ENCODE results near the gene POU2AF3. TPM values are rescaled to one million over a fixed set of nuclear protein-coding genes. Genes with fewer than 3 reads are reported as not detected.

POU2AF3 gene
- total and polyA plus RNA-seq, 8 donors = 1.1 to 15.7 (median 2.2) TPM

DNA sequence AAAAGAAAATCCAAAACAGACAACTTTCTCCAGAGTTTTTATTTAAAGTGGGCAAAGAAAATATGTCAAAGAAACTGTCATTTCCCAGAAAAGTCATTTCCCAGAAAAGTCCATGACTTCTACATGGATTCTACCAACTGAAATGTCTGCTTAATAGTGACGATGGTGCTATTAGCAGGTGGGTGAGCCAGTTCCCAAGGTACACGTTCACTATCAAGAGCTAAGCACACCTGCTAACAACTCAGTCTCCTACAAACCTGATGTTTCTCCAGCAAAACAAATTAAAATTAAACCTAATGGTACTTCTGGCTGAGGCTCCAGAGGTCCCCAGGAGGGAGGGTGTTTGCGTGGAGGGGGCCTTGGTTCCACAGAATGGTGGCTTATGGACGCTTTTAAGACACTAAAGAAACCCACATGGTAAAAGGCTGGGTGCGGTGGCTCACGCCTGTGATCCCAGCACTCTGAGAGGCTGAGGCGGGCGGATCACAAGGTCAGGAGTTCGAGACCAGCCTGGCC lies 53.9 kb downstream of the POU2AF3 start:
- 52 to 72% methylated on average over 7 to 8 of the region's 9 CpGs for WGBS, 2 donors
- Histone ChIP-seq H3K27ac (peak overlapping the region in 2 of 4 donors; percentile 10 to 24), H3K9me3 (no peaks in the 10 kb centered on the region), H3K27me3 (no peaks in the 10 kb centered on the region), H3K4me3 (no peak overlapping the region), H3K36me3 (no peaks in the 10 kb centered on the region), H3K4me1 (peaks cover 7 to 32% (median 29%) of the 10 kb centered on the region in 3 donors)
- DNase-seq (no peak), FAIRE-seq (no peak), ATAC-seq (peak; percentile 57 to 66 (median 64))
- intact Hi-C loops (cut with DNase I) = loop anchor here in 1 of 3 donors (10.0 kb wide), 1 partner anchor 47 kb away; no protein-coding TSS in a partner anchor
- TF ChIP-seq, protein P1, sequence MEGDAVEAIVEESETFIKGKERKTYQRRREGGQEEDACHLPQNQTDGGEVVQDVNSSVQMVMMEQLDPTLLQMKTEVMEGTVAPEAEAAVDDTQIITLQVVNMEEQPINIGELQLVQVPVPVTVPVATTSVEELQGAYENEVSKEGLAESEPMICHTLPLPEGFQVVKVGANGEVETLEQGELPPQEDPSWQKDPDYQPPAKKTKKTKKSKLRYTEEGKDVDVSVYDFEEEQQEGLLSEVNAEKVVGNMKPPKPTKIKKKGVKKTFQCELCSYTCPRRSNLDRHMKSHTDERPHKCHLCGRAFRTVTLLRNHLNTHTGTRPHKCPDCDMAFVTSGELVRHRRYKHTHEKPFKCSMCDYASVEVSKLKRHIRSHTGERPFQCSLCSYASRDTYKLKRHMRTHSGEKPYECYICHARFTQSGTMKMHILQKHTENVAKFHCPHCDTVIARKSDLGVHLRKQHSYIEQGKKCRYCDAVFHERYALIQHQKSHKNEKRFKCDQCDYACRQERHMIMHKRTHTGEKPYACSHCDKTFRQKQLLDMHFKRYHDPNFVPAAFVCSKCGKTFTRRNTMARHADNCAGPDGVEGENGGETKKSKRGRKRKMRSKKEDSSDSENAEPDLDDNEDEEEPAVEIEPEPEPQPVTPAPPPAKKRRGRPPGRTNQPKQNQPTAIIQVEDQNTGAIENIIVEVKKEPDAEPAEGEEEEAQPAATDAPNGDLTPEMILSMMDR (IDR thresholded peaks at IDR 0.05) = no peak

DNA sequence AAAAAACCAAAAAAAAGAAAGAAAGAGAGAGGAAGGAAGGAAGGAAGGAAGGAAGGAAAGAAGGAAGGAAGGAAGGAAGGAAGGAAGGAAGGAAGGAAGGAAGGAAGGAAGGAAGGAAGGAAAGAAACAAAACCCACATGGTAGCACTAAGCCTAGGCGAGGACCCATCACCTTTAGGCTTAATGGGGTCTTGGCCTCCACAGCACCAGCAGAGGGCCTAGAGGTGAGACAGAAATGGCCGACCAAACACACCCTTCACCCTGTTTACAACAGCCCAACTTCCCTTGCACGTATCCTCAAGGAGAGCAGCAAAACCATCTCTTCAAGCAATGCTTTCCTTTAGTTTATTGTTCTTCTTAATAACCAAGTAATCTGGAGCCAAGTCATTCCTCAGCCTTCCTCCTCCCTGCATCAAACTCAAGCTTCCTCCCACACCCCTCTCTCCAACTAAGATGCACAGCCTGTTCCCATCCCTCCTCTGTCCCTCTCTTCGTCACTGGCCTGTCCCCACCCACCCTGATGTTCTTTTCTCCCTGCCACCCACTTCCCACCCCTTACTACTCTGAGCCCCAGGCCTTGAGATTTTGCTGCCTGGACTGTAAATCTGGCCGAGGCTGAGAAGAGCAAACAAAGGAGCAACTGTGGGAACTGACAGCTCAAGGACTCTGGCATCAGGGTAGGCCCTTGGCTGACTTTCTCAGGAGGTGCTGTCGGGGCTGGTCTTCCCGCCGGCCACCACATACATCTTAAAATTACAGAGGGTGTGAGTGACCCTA lies 54.8 kb downstream of the POU2AF3 start:
- WGBS, 2 donors = 27% methylated on average over 8 of the region's 8 CpGs

DNA sequence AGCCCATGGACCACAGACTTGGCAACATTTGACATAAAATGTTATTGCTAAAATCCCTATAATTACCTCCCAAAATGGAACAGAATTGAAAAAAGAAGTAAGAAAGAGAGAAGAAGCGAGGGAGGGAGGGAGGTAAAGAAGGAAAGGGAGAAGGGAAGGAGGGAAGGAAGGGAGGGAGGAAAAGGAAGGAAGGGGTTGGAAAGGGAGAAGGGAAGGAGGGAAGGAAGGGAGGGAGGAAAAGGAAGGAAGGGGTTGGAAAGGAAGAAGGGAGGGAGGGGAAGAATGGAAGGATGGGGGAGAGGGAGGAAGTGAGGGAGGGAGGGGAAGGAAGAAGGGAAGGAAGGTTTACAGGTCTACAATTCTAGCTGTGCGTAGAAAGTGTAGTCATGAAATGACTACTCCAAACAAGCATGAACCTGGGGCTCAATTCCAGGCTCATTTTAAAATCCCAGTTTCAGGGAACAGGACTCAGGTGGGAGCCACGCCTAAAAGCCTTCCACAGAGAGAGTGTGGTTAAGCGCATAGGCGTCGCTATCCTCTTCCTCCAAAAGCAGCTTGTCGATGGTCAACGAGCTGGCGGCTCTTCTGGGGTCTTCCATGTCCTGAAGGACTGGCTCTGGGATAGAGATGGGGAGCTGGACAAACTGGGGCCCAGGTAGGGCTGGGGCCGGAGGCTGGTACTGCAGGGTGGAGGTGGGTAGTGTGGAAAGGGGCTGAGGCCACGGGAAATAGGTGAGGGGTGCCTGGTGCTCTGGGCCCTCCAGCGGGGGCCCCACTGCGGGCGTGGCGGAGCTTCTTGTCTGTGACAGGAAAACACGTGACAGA lies 55.6 kb downstream of the POU2AF3 start:
- TF ChIP-seq, protein P1 (IDR thresholded peaks at IDR 0.05) = no peak
- WGBS, 2 donors = 94 to 96% methylated on average over 16 of the region's 16 CpGs
- H3K4me3 ChIP-seq = no peak overlapping the region
- no peaks in the 10 kb centered on the region for H3K27me3 ChIP-seq
- FAIRE-seq (no peak), DNase-seq (peak in 2 of 6 donors; percentile 22 to 66), ATAC-seq (no peak)
- H3K36me3 ChIP-seq = no peaks in the 10 kb centered on the region
- H3K27ac ChIP-seq = peak overlapping the region in 2 of 4 donors; percentile 22 to 36
- H3K9me3 ChIP-seq = no peaks in the 10 kb centered on the region
- intact Hi-C loops (cut with DNase I) = loop anchor here in 1 of 3 donors (10.0 kb wide), 1 partner anchor 49 kb away; no protein-coding TSS in a partner anchor
- peaks cover 7 to 34% (median 29%) of the 10 kb centered on the region in 3 donors for H3K4me1 ChIP-seq

More for the DNA sequence above, 54.8 kb downstream of the POU2AF3 start:
- H3K27ac ChIP-seq = peak overlapping the region in 2 of 4 donors; percentile 22 to 36
- ATAC-seq (peak; percentile 76 to 92 (median 86)), FAIRE-seq (no peak), DNase-seq (peak in 4 of 6 donors; percentile 48 to 76 (median 72))
- no peaks in the 10 kb centered on the region for H3K9me3 ChIP-seq
- no peaks in the 10 kb centered on the region for H3K27me3 ChIP-seq
- H3K4me3 ChIP-seq = no peak overlapping the region
- intact Hi-C loops (cut with DNase I) = loop anchor here in 1 of 3 donors (10.0 kb wide), 1 partner anchor 48 kb away; no protein-coding TSS in a partner anchor
- peaks cover 7 to 32% (median 29%) of the 10 kb centered on the region in 3 donors for H3K4me1 ChIP-seq
- H3K36me3 ChIP-seq = no peaks in the 10 kb centered on the region
- TF ChIP-seq, protein P1 (IDR thresholded peaks at IDR 0.05) = no peak

DNA sequence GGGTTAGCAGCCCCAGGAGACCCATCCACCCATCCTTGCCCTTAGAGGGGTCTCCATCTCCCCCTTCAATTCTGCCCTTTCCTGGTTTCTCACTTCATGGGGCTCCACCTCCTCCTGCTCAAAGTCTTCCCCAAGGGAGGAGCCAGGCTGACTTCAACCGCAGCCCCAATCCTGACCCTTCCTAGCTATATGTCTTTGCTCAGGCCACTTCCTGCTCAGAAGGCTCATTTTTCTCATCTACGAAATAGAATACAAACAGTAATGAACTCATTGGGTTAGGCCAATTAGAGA lies 56.2 kb downstream of the POU2AF3 start:
- no peak for FAIRE-seq
- TF ChIP-seq, protein P1 (IDR thresholded peaks at IDR 0.05) = no peak
- Histone ChIP-seq H3K27ac (no peak overlapping the region), H3K4me3 (no peak overlapping the region), H3K9me3 (no peaks in the 10 kb centered on the region), H3K4me1 (peaks cover 8 to 40% (median 34%) of the 10 kb centered on the region in 3 donors), H3K36me3 (no peaks in the 10 kb centered on the region), H3K27me3 (no peaks in the 10 kb centered on the region)
- no peak for ATAC-seq
- DNase-seq = no peak
- WGBS, 2 donors = 88 to 91% methylated on average over 2 of the region's 2 CpGs
- intact Hi-C loops (cut with DNase I) = loop anchor here in 1 of 3 donors (10.0 kb wide), 1 partner anchor 50 kb away; no protein-coding TSS in a partner anchor
